Muscle layer of colon (tissue), 2 donors: ENCODE data around the gene SNCAIP.
A peak's percentile ranks its signal among the peaks of the same experiment; 100 is the strongest.

Source experiments
- H3K27ac ChIP-seq: one replicate; pipeline ENCODE4 v1.7.0; 2013; ENCODE audit warnings: low read depth, mild to moderate bottlenecking, low read length, moderate library complexity
- H3K27me3 ChIP-seq, 2 donors: one replicate each; pipeline ENCODE4 v1.7.0; 2013; ENCODE audit warnings: low read length in 2 of 2, mild to moderate bottlenecking in 2 of 2; ENCODE audit not compliant: insufficient read depth in 2 of 2, control insufficient read depth in 1 of 2
- H3K36me3 ChIP-seq: one replicate; pipeline ENCODE4 v1.7.0; 2013; ENCODE audit warnings: mild to moderate bottlenecking, low read length; ENCODE audit not compliant: insufficient read depth
- H3K4me1 ChIP-seq: one replicate; pipeline ENCODE4 v1.7.0; 2013; ENCODE audit warnings: mild to moderate bottlenecking, low read length; ENCODE audit not compliant: insufficient read depth
- H3K4me3 ChIP-seq, 2 donors: one replicate each; pipeline ENCODE4 v1.7.0; 2013; ENCODE audit warnings: low read length in 2 of 2, low read depth in 1 of 2, mild to moderate bottlenecking in 1 of 2, moderate library complexity in 1 of 2
- H3K9ac ChIP-seq: one replicate; pipeline ENCODE4 v1.7.0; 2013; ENCODE audit warnings: low read length
- H3K9me3 ChIP-seq: one replicate; pipeline ENCODE4 v1.7.0; 2013; ENCODE audit warnings: mild to moderate bottlenecking, low read length
- donor health status: abdominal sarcoma.
- donor health status: Adenocarcinoma of cecum.

The SNCAIP gene

DNA sequence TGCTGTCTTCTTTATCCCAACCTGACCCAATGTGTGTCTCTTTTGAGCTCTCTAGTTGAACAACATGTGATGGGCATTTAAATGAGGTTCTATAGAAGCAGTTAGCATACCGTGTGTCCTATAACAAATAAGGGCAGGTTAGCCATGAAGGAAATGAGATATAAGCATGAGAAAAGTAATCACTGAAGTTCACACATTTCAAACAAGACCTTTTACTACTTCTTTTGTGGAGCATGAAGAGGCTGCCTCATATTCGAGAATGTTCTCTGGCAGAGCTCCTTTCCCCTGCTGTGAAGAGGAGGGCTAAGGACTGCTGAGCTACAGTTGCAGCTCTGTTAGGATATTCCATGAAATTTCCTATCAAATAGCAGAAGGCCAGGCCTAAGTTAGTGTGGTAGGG, 15.2 kb upstream of the SNCAIP start:
- Histone ChIP-seq H3K4me1 (peaks cover 15% of the 10 kb centered on the region), H3K4me3 (no peak overlapping the region), H3K9me3 (no peaks in the 10 kb centered on the region), H3K27me3 (no peaks in the 10 kb centered on the region), H3K36me3 (no peaks in the 10 kb centered on the region), H3K9ac (no peak overlapping the region), H3K27ac (no peak overlapping the region)

GRCh38 chr5:122297587-122298298, 14.3 kb upstream of the SNCAIP start:
- Histone ChIP-seq H3K36me3 (no peaks in the 10 kb centered on the region), H3K9me3 (no peaks in the 10 kb centered on the region), H3K27me3 (no peaks in the 10 kb centered on the region), H3K4me1 (peaks cover 15% of the 10 kb centered on the region), H3K4me3 (no peak overlapping the region), H3K9ac (no peak overlapping the region), H3K27ac (no peak overlapping the region)

DNA sequence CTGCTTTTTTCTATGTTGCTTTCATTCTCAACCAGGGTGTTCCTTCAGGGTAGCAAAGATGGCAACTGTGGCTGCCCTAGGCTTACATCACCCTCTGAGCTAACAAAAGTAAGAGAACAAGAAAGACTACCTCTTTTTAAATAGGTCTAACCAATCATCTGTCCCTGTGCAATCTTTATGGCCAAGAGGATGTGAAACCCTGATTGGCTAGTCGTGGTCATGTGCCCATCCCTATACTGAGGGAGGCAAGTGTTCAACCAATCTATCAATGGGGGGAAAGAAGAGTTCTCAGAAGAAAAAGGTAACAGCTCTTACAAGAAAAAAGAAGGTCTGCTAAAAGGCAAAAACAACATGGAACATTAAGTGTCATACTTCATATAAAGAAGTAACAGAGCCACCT, 11.7 kb upstream of the SNCAIP start:
- H3K9me3 ChIP-seq, result no peaks in the 10 kb centered on the region

GRCh38 chr5:122301016-122301415, 11.0 kb upstream of the SNCAIP start:
- Histone ChIP-seq H3K27ac (no peak overlapping the region), H3K36me3 (no peaks in the 10 kb centered on the region), H3K4me1 (peaks cover 15% of the 10 kb centered on the region), H3K27me3 (no peaks in the 10 kb centered on the region), H3K9ac (no peak overlapping the region), H3K4me3 (no peak overlapping the region), H3K9me3 (no peaks in the 10 kb centered on the region)

More for the DNA sequence above, 11.7 kb upstream of the SNCAIP start:
- Histone ChIP-seq H3K27ac (no peak overlapping the region), H3K9ac (no peak overlapping the region), H3K4me3 (no peak overlapping the region), H3K4me1 (peaks cover 15% of the 10 kb centered on the region), H3K27me3 (no peaks in the 10 kb centered on the region), H3K36me3 (no peaks in the 10 kb centered on the region)

DNA sequence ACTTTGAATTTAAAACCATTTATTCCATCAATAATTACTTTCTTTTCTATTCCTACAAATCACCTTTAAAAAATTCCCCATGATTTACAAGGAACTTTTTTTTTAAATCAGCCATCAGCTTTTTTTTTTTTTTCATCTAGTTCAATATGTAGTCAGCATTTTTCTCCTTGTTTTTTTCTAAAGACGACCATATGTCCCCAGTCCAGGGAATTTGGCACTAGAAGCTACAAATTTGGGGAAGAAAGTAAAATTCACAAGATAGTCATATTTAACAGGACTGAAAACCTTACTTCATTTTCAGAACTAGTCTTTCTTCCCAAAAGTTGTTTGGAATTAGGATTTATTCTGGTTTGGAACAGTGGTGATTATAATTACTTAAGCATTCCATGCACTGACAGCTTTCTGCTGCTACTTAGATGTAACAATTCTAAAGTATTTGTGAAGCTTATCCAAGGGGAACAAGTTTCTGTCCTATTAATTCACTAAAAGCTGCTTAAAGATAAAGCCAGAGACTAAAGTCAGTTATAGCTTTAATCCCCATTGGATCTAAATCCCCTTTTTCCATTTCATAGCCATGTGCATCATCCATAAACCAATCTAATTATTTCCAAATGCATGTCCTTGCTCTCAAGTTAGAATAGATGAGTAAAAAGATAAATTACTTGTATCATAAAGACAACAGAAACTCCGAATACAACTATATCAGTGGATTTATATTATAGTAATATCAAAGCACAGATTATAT, 7.4 kb upstream of the SNCAIP start:
- Histone ChIP-seq H3K27ac (no peak overlapping the region), H3K4me1 (peaks cover 15% of the 10 kb centered on the region), H3K27me3 (no peaks in the 10 kb centered on the region), H3K36me3 (no peaks in the 10 kb centered on the region), H3K9me3 (no peaks in the 10 kb centered on the region), H3K4me3 (no peak overlapping the region), H3K9ac (no peak overlapping the region)

DNA sequence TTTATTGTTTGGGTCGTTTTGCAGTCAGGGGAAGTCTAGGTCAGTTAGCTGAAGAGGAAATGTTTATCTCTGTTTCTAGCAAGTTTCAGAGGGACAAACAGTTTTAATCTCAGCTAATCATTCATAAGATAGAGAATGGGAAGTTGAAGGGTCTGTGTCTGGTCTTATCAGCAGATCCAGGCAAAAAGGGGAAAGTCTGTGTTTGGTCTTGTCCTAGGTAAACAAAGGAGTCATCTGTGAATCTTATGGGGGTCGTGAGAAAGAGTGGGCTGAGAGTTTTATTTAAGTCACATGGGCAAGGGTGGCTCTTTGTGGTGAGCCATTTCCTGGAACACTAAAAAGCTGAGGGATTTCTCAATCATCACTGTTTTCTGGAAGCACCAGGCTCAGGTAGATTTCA, 5.6 kb upstream of the SNCAIP start:
- Histone ChIP-seq H3K36me3 (no peaks in the 10 kb centered on the region), H3K9me3 (no peaks in the 10 kb centered on the region), H3K27ac (no peak overlapping the region)

DNA sequence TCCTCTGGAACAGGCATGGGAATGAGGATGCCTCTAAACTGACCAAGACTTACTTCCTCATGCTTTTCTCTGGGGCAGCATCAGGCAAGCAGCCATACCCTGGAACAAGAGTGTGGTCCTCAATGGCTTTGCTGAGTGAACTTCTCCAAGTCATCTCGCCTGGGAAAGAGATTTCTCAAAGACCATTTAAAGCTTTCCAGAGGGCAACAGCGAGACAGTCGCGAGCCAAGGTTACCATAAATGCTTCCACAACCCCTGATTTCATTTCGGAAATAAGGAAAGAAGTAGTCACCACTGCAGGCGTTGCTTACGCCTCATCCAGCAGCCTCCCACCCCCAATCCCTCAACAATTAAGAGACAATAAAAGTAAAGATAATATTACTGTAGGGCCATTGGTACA, 1.1 kb upstream of the SNCAIP start:
- Histone ChIP-seq H3K27ac (no peak overlapping the region), H3K9ac (no peak overlapping the region), H3K4me3 (no peak overlapping the region)

More for the DNA sequence above, 5.6 kb upstream of the SNCAIP start:
- Histone ChIP-seq H3K27me3 (no peaks in the 10 kb centered on the region), H3K9ac (no peak overlapping the region), H3K4me1 (peaks cover 3% of the 10 kb centered on the region), H3K4me3 (no peak overlapping the region)

DNA sequence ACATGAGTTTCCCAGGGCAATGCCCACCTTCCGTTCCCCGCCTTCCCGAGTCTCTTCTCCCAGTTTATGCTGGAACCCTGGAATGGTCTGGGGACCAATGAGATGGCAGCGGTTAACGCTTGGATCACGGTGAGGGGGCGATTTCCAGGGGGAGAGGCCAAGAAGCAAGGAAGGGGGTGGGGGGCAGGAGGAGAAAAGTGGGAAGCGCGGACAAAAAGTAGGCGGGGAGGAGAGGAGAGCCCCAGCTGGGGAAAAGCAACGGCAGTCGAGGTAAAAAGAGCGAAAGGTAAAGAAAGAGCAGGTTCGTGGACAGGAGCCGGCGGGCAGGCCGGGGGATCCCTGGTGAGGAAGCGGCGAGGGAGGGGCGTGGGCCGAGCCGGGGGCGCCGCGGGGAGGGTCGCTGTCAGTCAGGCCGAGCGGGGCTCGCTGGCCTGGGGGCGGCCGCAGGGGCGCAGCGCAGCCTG, 508 bp upstream of the SNCAIP start:
- Histone ChIP-seq H3K4me3 (peak overlapping the region; percentile 61 to 63), H3K27ac (peak overlapping the region; percentile 54)

More for the DNA sequence above, 1.1 kb upstream of the SNCAIP start:
- peaks cover 0 to 5% of the 10 kb centered on the region in 2 donors for H3K27me3 ChIP-seq
- H3K9me3 ChIP-seq, result no peaks in the 10 kb centered on the region
- H3K36me3 ChIP-seq, result no peaks in the 10 kb centered on the region
- peaks cover 15% of the 10 kb centered on the region for H3K4me1 ChIP-seq

GRCh38 chr5:122312591-122313406, 762 bp downstream of the SNCAIP start:
- H3K36me3 ChIP-seq, result no peaks in the 10 kb centered on the region
- peaks cover 15% of the 10 kb centered on the region for H3K4me1 ChIP-seq
- peak overlapping the region; percentile 57 for H3K27ac ChIP-seq
- peak overlapping the region; percentile 72 to 75 for H3K4me3 ChIP-seq
- no peaks in the 10 kb centered on the region for H3K9me3 ChIP-seq
- H3K9ac ChIP-seq, result peak overlapping the region; percentile 34
- H3K27me3 ChIP-seq, result peaks cover 5% of the 10 kb centered on the region in 2 donors

More for the DNA sequence above, 508 bp upstream of the SNCAIP start:
- H3K9me3 ChIP-seq, result no peaks in the 10 kb centered on the region
- H3K36me3 ChIP-seq, result no peaks in the 10 kb centered on the region
- peaks cover 5% of the 10 kb centered on the region in 2 donors for H3K27me3 ChIP-seq
- peak overlapping the region; percentile 28 for H3K9ac ChIP-seq
- peaks cover 15% of the 10 kb centered on the region for H3K4me1 ChIP-seq

DNA sequence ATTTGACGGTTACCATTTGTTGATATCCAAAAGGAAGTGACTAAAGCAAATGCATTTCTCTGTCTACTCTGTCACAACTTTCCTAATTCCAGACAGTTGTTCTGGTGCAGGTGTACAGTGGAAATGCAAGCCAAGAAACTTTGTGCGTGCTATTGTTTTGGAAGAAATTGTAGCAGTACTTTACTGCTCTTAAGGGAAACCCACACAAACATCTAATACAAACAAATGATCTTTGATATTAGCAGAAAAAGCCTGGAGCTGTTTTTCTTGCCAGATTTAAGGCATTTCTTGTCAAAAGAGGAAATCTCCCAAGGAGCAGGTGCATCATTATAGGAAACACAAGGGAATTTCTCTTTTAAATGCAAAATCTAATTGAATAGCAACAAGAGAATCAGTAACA, 2.0 kb downstream of the SNCAIP start:
- H3K27ac ChIP-seq, result no peak overlapping the region
- no peak overlapping the region for H3K4me3 ChIP-seq
- no peaks in the 10 kb centered on the region for H3K9me3 ChIP-seq
- peaks cover 15% of the 10 kb centered on the region for H3K4me1 ChIP-seq
- H3K36me3 ChIP-seq, result no peaks in the 10 kb centered on the region
- H3K9ac ChIP-seq, result no peak overlapping the region
- peaks cover 5% of the 10 kb centered on the region in 2 donors for H3K27me3 ChIP-seq

DNA sequence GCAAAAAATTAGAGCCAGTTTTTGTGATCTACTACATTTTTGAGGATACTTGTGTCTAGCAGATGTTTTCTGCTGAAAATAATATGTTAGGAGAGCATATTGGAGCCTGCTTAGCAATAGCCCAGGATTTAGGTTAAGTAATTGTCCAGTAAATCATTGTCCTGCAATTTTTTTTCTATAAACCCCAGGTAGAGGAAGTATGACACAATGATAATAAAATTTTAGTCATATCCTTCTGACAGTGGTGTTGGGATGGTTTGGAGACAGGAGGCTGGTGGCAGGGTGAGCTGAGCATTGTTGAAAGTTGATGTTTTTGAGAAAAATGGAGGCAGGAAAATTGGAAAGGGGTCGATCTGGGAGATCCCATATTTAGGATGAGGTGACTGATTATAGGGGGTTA, 3.5 kb downstream of the SNCAIP start:
- Histone ChIP-seq H3K27ac (no peak overlapping the region), H3K27me3 (peaks cover 5% of the 10 kb centered on the region in 2 donors)

More for the DNA sequence above, 3.5 kb downstream of the SNCAIP start:
- no peak overlapping the region for H3K4me3 ChIP-seq
- no peaks in the 10 kb centered on the region for H3K36me3 ChIP-seq
- H3K4me1 ChIP-seq, result peaks cover 19% of the 10 kb centered on the region
- H3K9me3 ChIP-seq, result no peaks in the 10 kb centered on the region
- no peak overlapping the region for H3K9ac ChIP-seq
